ENCODE results near the gene OTOGL.

DNA sequence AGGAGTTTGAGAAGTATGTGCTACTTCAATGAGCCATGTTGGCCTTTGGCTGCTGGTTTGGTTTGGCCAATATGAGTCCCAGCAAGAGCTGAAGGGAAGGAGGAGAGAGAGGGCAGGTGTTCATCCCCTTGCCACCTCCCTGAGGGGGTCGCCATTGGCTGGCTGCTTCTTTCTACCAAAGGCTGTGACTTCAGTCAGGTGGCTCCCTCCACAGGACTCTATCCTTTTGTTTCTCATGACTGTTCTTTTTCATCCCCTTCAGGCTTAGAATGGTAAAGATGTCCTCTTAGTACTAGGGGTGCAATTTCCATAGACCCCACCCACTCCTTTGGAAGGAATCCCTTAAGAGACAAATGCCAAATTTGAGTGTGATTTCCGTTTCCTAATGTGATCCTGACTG lies 31.2 kb upstream of the OTOGL start:
- TF ChIP-seq POLR2AphosphoS5 (IDR thresholded peaks at IDR 0.05; ENCODE audit: low read depth) (no peak), GABPA (IDR thresholded peaks at IDR 0.05; ENCODE audit: low read depth) (no peak)
